Stimulated activated CD8-positive, alpha-beta memory T cell treated with anti-CD3 and anti-CD28 coated beads, Interleukin-12 subunit alpha, Interleukin-12 subunit beta, amount 100 ng/mL, for 24 hours (primary cell): ENCODE data around the gene AGXT.

Experiments
- DNase-seq: peaks from one replicate; pipeline ENCODE4 v3.0.0-alpha.2; 2020; ENCODE audit errors: extremely low read depth

Gene AGXT

GRCh38 chr2:240868286-240869108, at the start of gene AGXT:
AGXT (plus strand) TSS chr2:240868824; CDS start chr2:240868866, 42 bp downstream.
- no peak for DNase-seq

GRCh38 chr2:240819126-240819857, 49.3 kb upstream of the AGXT start:
- DNase-seq = no peak

GRCh38 chr2:240819858-240820606, 48.6 kb upstream of the AGXT start, which contains the start of gene KIF1A:
KIF1A (minus strand) TSS chr2:240820219; CDS start chr2:240797752, 22,467 bp downstream.
- DNase-seq = no peak

- no peak for DNase-seq
These were observed 47.8 kb upstream of the AGXT start for GRCh38 chr2:240820607-240821428.

- no peak for DNase-seq
These were observed 47.2 kb upstream of the AGXT start for GRCh38 chr2:240821429-240821778.

- no peak for DNase-seq
These were observed 46.3 kb upstream of the AGXT start for GRCh38 chr2:240822280-240822847.

GRCh38 chr2:240823449-240824336, 44.9 kb upstream of the AGXT start:
- DNase-seq = no peak

- no peak for DNase-seq
These were observed 43.1 kb upstream of the AGXT start for GRCh38 chr2:240825476-240825875.

GRCh38 chr2:240831594-240832204, 36.9 kb upstream of the AGXT start:
- DNase-seq = no peak

GRCh38 chr2:240832205-240832727, 36.4 kb upstream of the AGXT start:
- peak; percentile 92 for DNase-seq

GRCh38 chr2:240832921-240833494, 35.6 kb upstream of the AGXT start:
- no peak for DNase-seq

GRCh38 chr2:240833724-240834285, 34.8 kb upstream of the AGXT start:
- no peak for DNase-seq

- DNase-seq = no peak
These were observed 34.1 kb upstream of the AGXT start for GRCh38 chr2:240834377-240834975.

- DNase-seq = no peak
These were observed 33.1 kb upstream of the AGXT start for GRCh38 chr2:240835528-240835927.

- DNase-seq = no peak
These were observed 31.7 kb upstream of the AGXT start for GRCh38 chr2:240836781-240837467.

- DNase-seq = no peak
These were observed 31.0 kb upstream of the AGXT start for GRCh38 chr2:240837621-240838020.
